ENCODE results near the gene MCOLN1. TPM values are rescaled to one million over a fixed set of nuclear protein-coding genes. Genes with fewer than 3 reads are reported as not detected.

Gene MCOLN1
- total RNA-seq, 1 experiment from 2014 or later = 15.7 TPM

DNA sequence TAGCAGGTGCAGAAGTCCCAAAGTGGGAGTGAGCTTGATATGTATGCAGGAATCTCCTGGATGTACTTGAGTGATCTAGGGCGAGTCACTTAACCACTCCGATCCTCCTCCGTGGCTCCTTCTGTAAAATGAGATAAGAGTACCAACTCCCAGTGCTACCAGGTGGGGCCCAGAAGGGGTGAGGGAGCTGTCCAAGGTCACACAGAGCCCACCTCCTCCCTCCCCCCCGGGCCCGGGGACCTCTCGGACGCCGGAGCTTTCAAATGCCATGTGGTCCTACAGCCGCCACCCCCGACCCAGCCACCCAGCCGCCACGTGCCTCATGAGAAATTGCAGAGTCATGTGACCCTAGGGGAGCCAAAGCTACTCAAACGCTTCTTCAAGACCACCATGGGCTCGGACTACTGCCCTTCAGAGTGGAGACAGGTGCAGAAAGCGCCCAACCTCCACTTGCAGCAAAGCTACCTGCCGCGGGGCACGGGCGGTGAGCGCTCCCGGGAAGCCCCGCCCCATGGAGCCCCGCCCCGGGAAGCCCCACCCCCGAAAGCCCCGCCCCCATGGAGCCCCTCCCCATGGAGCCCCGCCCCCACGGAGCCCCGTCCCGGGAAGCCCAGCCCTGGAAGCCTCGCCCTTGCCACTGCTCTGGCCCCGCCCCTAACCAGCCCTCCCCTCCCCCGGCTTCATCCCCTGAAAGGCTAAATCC lies 16.6 kb upstream of the MCOLN1 start:
- H3K27me3 Mint-ChIP-seq (ENCODE audit: low read depth) = peaks cover 46% of the 10 kb centered on the region
- Histone ChIP-seq H2BK15ac (ENCODE audit: low read depth, low read length) (no peak overlapping the region), H4K91ac (ENCODE audit: insufficient read length, low read depth, low read length) (no peak overlapping the region), H3K14ac (ENCODE audit: insufficient read depth, low read length) (no peak overlapping the region; the same call in 1 of the 2 replicates), H2AFZ (ENCODE audit: low read length) (peak overlapping the region; percentile 97), H3K23ac (ENCODE audit: insufficient read length, low read depth, low read length) (no peak overlapping the region), H2BK120ac (ENCODE audit: low read depth, low read length, poor library complexity, severe bottlenecking) (no peak overlapping the region), H2BK5ac (ENCODE audit: insufficient read length, low read length) (no peak overlapping the region), H3K4me2 (ENCODE audit: insufficient read depth, insufficient read length, low read length) (peak overlapping the region; percentile 85), H4K5ac (ENCODE audit: insufficient read length, low read depth, low read length) (no peak overlapping the region), H3K9me3 (ENCODE audit: control insufficient read depth, low read depth, low read length) (no peaks in the 10 kb centered on the region), H2BK20ac (ENCODE audit: low read depth, low read length, poor library complexity, severe bottlenecking) (no peak overlapping the region), H3K9ac (ENCODE audit: extremely low read depth, insufficient read length, low read length) (no peak overlapping the region), H3K27ac (ENCODE audit: insufficient read length, low read depth, low read length) (no peak overlapping the region), H3K4me1 (ENCODE audit: insufficient read depth, low read length) (no peaks in the 10 kb centered on the region; the same call in 1 of the 2 replicates), H2AK5ac (ENCODE audit: insufficient read length, low read length) (no peak overlapping the region), H3K18ac (ENCODE audit: insufficient read length, low read depth, low read length) (peak overlapping the region; percentile 69), H3T11ph (ENCODE audit: low read length) (no peak overlapping the region), H4K8ac (replicated peaks; ENCODE audit: insufficient read length, low read depth, low read length) (no peak overlapping the region), H3K56ac (ENCODE audit: insufficient read length, low read depth, low read length) (no peak overlapping the region), H2BK12ac (ENCODE audit: insufficient read length, low read depth, low read length) (no peak overlapping the region), H3K4ac (ENCODE audit: low read depth, low read length) (no peak overlapping the region), H3K79me2 (ENCODE audit: insufficient read depth, low read length) (no peaks in the 10 kb centered on the region), H3K27me3 (ENCODE audit: insufficient read depth, low read length) (peaks cover 3% of the 10 kb centered on the region; the same call in 1 of the 2 replicates), H4K20me1 (ENCODE audit: control insufficient read depth, insufficient read depth, insufficient read length) (no peaks in the 10 kb centered on the region), H3K79me1 (ENCODE audit: insufficient read depth, low read depth, low read length, poor library complexity, severe bottlenecking) (no peaks in the 10 kb centered on the region), H3K23me2 (ENCODE audit: insufficient read length, low read depth, low read length, poor library complexity, severe bottlenecking) (peaks cover 7% of the 10 kb centered on the region)
- no peak for DNase-seq
- H3K4me3 Mint-ChIP-seq = peak overlapping the region; percentile 51 to 74
- H3K27ac Mint-ChIP-seq = peak overlapping the region in 1 of 3 experiments; percentile 91; a peak in 2 of 7 replicates
- peaks cover 18 to 28% of the 10 kb centered on the region in 2 experiments for H3K4me1 Mint-ChIP-seq
- H3K36me3 Mint-ChIP-seq (ENCODE audit: insufficient read depth in 1 of 3, low read depth in 3 of 3) = no peaks in the 10 kb centered on the region
- H3K9me3 Mint-ChIP-seq = peaks cover 0 to 3% of the 10 kb centered on the region in 2 experiments; a peak in 1 of 5 replicates
- WGBS (ENCODE audit: extremely low coverage, insufficient read length, low lambda C conversion rate) = no CpG with 5 or more reads among the region's 33 CpGs
- TF ChIP-seq, protein P1, sequence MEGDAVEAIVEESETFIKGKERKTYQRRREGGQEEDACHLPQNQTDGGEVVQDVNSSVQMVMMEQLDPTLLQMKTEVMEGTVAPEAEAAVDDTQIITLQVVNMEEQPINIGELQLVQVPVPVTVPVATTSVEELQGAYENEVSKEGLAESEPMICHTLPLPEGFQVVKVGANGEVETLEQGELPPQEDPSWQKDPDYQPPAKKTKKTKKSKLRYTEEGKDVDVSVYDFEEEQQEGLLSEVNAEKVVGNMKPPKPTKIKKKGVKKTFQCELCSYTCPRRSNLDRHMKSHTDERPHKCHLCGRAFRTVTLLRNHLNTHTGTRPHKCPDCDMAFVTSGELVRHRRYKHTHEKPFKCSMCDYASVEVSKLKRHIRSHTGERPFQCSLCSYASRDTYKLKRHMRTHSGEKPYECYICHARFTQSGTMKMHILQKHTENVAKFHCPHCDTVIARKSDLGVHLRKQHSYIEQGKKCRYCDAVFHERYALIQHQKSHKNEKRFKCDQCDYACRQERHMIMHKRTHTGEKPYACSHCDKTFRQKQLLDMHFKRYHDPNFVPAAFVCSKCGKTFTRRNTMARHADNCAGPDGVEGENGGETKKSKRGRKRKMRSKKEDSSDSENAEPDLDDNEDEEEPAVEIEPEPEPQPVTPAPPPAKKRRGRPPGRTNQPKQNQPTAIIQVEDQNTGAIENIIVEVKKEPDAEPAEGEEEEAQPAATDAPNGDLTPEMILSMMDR (conservative IDR thresholded peaks at IDR 0.05) = no peak

Measured in H9 (cell line).